PC-3 (cell line): ENCODE measurements around the gene SLC39A10.

Source experiments
- CTCF ChIP-seq: fragments of 300-600 bp; sonication (generic); conservative IDR thresholded peaks from 2 replicates; pipeline ENCODE4 v1.5.1; 2017; ENCODE audit warnings: antibody characterized with exemption, low read depth, mild to moderate bottlenecking, low read length
- EZH2 ChIP-seq: fragments of 300-600 bp; sonication (generic); IDR thresholded peaks from one replicate; pipeline ENCODE4 v1.6.1; 2017; ENCODE audit warnings: antibody characterized with exemption, mild to moderate bottlenecking, low read length; ENCODE audit not compliant: unreplicated experiment

- no peak for TF ChIP-seq CTCF
- no peak for TF ChIP-seq EZH2
These were observed 17.6 kb downstream of the SLC39A10 start for GRCh38 chr2:195674491-195675221.
